VCaP (cell line): ENCODE data around the gene NEGR1.
A peak's percentile ranks its signal among the peaks of the same experiment; 100 is the strongest.

ENCODE experiments used
- H3K27ac ChIP-seq: fragments of 450-650 bp; 2 replicates; pipeline ENCODE4 v1.5.1; 2017
- CTCF ChIP-seq: fragments of 450-650 bp; conservative IDR thresholded peaks from 2 replicates; pipeline ENCODE4 v1.5.1; 2017; ENCODE audit warnings: mild to moderate bottlenecking, moderate library complexity

NEGR1 gene

DNA sequence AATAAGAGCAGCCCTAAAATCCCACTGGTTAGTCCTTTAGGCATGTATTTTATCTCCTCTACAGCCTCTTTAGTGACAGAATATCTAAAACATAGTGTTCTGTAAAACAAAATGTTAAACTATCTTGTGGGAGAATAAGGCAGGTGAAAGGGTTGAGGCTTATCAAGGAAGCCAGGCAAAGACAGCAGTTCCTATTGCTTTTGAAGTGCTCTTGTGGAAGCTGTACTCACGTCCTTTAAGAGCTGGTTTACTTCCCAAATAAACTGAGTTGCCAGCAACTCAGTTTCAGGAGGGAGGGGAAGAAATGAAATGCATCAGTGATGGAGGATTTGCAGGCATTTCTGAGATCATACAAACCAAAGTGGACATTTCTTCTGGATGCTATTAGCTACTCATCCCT, 671.9 kb downstream of the NEGR1 start:
- no peak for TF ChIP-seq CTCF
- no peak overlapping the region for H3K27ac ChIP-seq

DNA sequence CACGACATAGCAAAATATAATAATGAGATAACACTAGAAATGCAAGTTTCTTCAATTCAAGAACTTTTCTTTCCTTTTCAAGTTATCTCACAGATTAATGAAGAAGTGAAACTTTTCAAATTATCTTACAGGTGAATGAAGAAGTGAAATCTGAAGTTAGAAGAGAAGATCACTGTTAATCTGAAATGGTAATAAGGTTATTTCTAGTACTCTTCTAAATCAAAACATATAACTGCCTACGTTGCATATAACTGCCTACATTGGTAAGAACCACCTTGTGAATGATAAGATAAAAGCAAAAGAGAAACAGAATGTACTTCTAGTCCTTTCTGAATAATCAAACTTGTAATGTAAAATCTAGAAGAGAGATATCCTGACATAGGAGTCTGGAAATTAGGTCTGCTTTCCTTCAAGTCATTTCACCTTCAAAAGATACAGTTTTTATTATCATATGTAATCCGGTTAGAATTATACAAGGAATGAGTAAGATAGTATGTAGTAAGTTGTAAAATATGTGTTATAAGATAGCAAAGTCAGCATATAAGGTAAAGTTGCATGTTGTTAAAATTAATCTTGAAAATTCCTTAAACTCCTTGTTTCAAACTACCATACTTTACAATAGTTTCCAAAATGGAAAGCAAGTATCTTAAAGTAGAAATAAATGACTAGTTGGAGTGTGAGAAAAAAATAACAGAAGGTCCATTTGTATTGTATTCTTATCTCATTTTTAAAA, 679.1 kb downstream of the NEGR1 start:
- no peak overlapping the region for H3K27ac ChIP-seq
- no peak for TF ChIP-seq CTCF

DNA sequence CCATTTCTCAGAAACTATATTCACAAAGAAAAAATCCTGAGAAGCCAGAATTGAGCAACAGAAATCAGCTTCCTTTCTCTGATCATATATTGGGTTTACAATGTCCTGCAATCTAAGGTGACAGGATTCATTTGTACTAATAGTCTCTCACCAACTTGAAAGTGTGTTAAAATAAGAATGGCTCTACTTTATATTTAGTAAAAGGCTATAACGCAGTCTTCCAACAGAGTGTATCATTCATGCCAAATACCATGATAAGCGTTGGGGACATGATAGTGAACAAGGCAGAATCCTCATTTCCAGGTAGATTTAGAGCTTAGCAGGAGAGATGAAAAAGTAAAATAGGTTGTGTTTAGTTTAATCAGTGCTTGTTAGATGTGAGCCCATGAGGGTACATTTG, 682.3 kb downstream of the NEGR1 start:
- no peak overlapping the region for H3K27ac ChIP-seq
- no peak for TF ChIP-seq CTCF

- TF ChIP-seq CTCF, result no peak
- H3K27ac ChIP-seq, result no peak overlapping the region
These were observed 683.0 kb downstream of the NEGR1 start for GRCh38 chr1:71599306-71599705.

- no peak overlapping the region for H3K27ac ChIP-seq
- peak; percentile 66 for TF ChIP-seq CTCF
These were observed 688.8 kb downstream of the NEGR1 start for GRCh38 chr1:71593523-71593922.

GRCh38 chr1:71592646-71593274, 689.6 kb downstream of the NEGR1 start:
- TF ChIP-seq CTCF, result no peak

GRCh38 chr1:71589005-71589404, 693.3 kb downstream of the NEGR1 start:
- H3K27ac ChIP-seq, result no peak overlapping the region; the same call in 1 of the 2 replicates
- no peak for TF ChIP-seq CTCF

More at GRCh38 chr1:71592646-71593274, 689.6 kb downstream of the NEGR1 start:
- H3K27ac ChIP-seq, result no peak overlapping the region
